GM23248 (cell line): ENCODE measurements around the gene GALNT10.

Experiments
- EZH2 ChIP-seq: fragments of 200-600 bp; sonication (generic); IDR thresholded peaks from 2 replicates; pipeline ENCODE4 v1.6.1; 2018; ENCODE audit warnings: antibody characterized with exemption, mild to moderate bottlenecking; ENCODE audit not compliant: insufficient read depth, poor library complexity, severe bottlenecking
- EZH2phosphoT487 ChIP-seq: fragments of 200-600 bp; sonication (generic); IDR thresholded peaks from 2 replicates; pipeline ENCODE4 v1.6.1; 2018; ENCODE audit warnings: antibody characterized with exemption, moderate library complexity, mild to moderate bottlenecking, low read depth; ENCODE audit not compliant: insufficient read depth

GRCh38 chr5:154302161-154302560 is 111.6 kb downstream of the GALNT10 start:
- TF ChIP-seq EZH2 (no peak), EZH2phosphoT487 (no peak)
